HG03378 (cell line): ENCODE results near the gene RNF31.
A peak's percentile ranks its signal among the peaks of the same experiment; 100 is the strongest.
"Not testable (repeated sequence)": the region's sequence is repeated elsewhere in the genome, so short reads cannot be mapped to it uniquely, and the experiment has no call there.

Source experiments
- ATAC-seq: cut with Tn5 transposase; IDR thresholded peaks from one replicate; pipeline ENCODE4 v1.9.1; 2021; ENCODE audit warnings: mild to moderate bottlenecking, moderate library complexity; ENCODE audit not compliant: unreplicated experiment

The RNF31 gene

DNA sequence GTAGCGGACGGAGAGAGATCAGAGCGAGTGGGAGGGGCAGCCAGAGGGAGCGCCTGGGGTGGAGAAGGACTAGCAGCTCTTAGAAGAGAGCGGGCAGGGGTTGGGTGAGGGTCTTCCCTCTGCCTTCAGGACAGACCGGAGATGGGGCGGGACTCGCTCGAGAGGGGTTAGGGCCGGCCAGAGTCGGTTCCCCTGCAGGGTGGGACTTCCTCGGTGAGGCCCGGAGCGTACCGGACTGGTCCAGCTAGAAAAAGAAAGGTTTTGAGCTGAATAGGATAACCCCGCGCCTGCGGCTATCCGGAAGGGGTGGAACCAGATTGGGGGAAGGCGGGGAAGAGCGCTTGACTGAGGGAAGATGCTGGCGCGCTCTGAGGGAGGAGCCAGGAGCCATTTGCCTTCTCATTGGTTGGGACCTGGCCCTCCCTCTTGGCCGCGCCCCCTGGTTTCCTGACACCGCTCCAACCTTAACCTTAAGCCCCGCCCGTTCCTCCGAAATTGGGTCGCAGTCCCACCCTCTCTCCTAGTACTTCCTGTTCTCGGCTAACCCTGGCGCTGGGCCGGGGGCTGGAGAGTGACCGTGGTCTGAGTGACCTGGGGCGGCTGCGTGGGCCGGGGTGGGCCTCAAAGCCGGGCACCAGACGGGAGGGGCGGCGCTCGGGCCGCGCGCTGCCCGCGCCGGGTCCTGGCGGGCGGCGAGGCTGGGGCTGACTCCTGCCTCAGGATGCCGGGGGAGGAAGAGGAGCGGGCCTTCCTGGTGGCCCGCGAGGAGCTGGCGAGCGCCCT is at the start of gene RNF31:
TSS of gene RNF31 (plus strand) at position 521 of the 783 bp plus-strand sequence. CDS start at position 722, 201 bp downstream.
- peak; percentile 79 for ATAC-seq

GRCh38 chr14:24098229-24098926 is 48.9 kb upstream of the RNF31 start:
- ATAC-seq, result no peak

- no peak for ATAC-seq
Observed at GRCh38 chr14:24098927-24099813, 48.1 kb upstream of the RNF31 start.

GRCh38 chr14:24100197-24100981 is 46.9 kb upstream of the RNF31 start:
- no peak for ATAC-seq

DNA sequence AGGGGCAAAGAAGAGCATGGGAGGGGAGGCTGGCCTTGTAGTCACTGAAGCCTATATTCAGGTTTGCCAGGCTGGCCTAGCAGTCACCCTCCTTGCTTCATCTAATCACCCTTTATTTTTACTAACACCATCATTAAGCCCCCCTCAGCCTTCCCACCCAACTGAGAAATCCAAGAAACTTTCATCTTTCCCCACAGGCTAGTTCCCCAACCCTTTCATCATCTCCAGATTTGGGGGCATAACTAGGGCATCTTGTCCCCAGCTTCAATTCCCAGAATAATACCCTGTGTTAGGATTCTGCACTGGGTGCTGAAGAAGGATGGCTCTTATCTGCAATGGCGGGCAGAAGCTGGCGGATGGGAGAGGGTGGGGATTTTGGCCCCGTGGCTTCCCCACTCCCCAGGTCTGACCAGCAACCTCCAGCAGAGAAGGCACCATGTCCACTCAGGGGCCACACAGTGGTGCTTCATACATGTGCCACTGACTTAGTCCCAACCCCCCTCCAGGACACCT is 46.3 kb upstream of the RNF31 start:
- no peak for ATAC-seq

GRCh38 chr14:24102357-24103048 is 44.8 kb upstream of the RNF31 start:
- no peak for ATAC-seq

GRCh38 chr14:24103451-24103850 is 43.8 kb upstream of the RNF31 start:
- ATAC-seq, result no peak

DNA sequence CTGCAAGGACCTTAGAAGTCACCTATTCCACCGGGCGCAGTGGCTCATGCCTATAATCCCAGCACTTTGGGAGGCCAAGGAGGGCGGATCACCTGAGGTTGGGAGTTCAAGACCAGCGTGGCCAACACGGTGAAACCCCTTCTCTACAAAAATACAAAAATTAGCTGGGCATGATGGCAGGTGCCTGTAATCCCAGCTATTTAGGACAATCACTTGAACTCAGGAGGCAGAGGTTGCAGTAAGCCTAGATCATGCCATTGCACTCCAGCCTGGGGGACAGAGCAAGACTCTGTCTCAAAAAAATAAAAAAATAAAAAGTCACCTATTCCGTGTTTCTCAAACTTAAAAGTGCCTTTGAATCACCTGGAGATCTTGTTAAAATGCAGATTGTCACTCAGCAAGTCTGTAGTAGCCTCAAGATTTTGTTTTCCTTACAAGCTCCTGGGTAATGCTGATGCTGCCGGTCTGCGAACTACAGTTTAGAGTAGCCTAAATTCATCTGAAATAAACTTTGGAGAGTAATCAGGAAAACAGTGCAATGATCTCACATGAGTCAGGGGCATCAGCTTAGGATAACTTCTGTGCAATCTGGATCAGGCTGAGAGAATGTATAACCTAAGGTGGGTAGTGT is 41.6 kb upstream of the RNF31 start:
- ATAC-seq, result not testable (repeated sequence)

DNA sequence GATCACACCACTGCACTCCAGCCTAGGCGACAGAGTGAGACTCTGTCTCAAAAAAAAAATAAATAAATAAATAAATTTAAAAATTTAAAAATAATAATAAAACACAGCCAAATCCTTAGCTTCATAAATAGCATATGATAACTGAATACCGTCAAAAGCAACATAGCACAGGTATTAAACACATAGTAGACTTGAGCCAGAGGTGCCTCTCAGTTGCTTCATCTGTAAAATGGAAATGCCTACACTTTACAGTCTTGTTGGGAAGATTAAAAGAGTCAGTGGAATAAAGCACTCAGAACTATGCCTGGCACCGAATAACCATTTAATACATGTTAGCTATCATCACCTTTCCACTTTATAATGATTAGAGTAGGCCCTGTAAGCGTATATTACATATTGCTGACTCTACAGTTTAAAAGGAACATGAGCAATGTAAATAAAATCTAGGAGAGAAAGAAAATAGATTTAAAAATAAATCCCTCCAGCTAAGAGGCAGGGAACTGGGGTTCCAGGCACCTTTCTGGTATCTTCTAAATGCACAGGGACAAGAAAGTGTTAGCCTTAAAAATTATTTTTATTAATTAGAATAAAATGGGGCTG is 40.5 kb upstream of the RNF31 start:
- ATAC-seq, result no peak

DNA sequence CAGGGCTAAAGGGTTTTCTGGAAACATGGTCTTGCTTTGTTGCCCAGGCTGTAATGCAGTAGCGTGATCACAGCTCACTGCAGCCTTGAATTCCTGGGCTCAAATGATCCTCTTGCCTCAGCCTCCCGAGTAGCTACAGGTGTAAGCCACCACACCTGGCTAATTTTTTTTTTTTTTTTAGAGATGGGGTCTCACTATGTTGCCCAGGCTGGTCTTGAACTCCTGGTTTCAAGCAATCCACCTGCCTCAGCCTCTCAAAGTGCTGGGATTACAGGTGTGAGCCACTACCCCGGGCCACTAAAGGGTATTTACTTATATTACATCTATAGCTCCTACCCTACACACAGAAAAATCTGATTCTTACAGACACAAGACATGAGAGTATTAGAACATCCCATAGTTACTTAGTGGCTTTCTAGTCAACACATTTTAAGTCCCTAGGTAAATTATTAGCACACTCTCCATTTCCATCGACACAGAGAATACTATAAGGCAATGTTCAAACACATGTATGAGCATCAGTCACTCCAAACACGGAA is 38.9 kb upstream of the RNF31 start:
- no peak for ATAC-seq

DNA sequence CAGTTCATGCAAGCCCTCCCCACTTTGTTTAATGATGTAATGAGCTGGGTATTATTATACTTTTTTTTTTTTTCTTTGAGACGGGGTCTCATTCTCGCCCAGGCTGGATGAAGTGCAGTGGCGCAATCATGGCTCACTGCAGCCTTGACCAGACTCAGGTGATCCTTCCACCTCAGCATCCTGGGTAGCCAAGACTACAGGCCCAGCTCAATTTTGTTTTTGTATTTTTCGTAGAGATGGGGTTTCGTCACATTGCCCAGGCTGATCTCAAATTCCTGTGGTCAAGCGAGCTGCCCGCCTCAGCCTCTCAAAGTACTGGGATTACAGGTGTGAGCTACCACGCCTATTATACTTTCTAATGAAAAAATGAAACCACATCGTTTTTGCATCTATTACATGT is 37.2 kb upstream of the RNF31 start:
- no peak for ATAC-seq

DNA sequence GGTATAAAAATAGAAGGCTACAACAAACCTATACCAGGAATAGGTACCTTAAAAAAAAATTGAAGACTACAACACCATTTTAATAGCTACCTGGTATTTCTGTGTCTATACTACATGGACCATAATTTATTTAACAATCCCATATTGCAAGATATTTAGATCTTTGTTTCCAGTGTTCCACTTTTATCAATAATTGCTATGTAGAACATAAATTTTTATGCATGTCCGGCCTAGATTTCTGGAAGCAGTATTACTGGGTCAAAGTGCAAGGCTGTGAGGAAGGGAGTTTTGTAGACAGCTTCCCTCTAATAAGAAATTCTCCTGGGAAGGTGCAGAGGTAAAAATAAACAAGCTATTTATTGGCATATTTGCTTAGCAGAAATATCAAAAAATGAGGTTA is 36.8 kb upstream of the RNF31 start:
- ATAC-seq, result no peak

DNA sequence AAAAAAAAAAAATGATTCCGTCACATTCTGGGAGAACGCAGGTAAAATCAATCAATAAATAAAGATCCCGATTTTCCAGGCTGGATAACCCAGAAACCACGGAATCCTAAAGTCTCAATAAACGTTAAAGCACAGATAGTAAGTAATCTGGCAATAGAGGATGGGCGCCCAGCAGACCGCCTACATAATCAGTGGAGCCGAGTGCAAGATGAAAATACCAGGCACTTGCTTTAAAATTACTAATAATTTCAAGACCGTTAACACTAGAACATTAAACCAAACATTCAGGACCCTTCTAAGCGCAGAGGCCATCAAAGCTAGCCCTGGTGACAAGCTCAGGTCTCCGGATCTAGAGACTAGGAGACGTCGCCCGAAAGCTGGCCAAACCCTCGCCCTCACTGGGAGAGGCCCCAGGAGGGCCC is 33.9 kb upstream of the RNF31 start:
- no peak for ATAC-seq

DNA sequence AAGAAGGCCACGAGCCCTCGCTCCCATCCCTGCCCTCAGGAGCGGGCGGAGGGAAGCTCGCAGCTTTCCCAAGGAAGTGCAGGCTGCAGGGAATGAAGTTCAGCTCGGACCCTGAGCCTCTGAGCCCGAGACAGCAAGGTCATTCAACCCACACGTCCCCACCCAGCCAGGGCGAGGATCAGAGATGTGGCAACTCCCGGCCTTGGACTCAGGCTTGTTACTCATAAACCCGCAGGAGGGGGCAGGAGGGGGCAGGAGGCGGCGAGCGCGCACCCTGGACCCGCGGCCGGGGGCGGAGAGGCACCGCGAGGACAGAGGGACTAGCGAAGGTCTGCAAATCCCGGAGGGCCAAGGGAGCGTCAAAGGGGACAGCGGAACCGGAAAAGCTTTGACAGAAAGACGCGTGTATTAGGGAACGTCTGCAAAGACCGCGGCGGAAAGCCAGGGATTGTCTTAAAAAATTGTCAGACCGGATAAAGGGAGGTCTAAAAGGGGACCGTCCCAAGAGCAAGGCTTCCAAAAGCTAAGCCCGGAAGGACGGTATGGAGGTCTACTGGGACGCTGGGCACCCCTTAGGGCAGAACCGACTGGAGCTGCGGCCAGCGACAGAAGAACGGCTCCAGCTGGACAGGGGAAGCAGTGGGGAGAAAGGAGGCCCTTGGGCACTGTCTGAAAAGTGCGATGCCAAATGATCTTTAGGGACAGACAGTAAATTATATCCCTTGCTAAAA is 33.3 kb upstream of the RNF31 start:
- ATAC-seq, result peak; percentile 34

DNA sequence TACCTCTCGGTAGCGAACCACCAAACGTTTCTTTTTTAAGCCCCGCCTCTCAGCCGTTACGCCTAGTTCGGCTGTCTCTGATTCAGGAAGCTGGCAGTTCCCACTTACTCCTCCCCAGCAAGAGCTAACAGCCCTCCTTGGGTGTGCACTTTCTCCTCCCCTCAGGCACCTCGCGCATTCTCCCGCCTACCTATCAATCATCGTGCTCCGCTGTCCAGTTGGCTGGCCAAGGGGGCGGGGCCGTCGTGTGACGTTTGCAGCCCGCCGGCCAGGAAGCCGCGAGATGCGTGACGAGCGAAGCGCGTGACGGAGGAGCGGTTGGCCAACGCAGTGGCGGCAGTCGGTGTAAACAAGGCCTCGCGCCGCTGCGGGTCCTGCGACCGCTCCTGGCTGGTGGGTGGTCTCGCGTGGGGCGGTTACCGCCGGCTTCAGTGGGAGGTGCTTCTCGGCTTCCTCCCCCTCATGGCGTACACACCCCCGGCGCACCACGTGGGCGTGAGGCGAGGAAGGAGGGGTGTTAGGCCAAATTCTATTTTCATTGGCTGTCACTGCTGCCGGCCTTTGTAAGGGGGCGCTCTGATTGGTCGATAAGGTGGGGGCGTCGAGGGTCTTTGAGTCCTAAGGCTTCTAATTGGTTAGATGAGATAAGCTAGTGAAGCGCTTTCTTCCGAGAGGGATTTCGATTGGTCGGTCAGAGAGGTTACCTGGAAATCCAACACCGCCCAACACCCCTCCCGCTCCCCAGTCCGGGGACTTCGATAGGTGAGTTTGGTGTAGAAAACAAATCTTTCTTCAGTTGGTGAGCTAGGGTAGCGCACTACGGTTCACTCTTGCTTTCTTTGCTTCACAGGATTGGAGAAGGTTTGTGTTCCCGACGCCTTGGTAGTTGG is 32.5 kb upstream of the RNF31 start, which contains the start of the genes DCAF11 and NRL:
TSS of gene DCAF11 (plus strand) at position 246 of the 890 bp plus-strand sequence. CDS start 818 bp downstream, outside the sequence.
TSS of gene NRL (minus strand) at position 418 of the 890 bp plus-strand sequence. CDS start 32,101 bp downstream, outside the sequence.
- ATAC-seq, result peak; percentile 89

GRCh38 chr14:24115422-24116127 is 31.7 kb upstream of the RNF31 start:
- no peak for ATAC-seq
